OCI-LY3 (cell line): Measurements from ENCODE around the gene RFNG.

ENCODE experiments used
- H2AFZ ChIP-seq: fragments of 200-600, 300-600 bp; shearing (Covaris generic); 2 replicates; pipeline ENCODE4 v1.6.0; 2014; ENCODE audit warnings: antibody characterized with exemption, low read depth, low read length
- H3K27ac ChIP-seq: fragments of 200-600, 300-600 bp; sonication (generic); 2 replicates; pipeline ENCODE4 v1.5.1; 2014; ENCODE audit warnings: mild to moderate bottlenecking, low read length, moderate library complexity, mixed read lengths
- H3K27me3 ChIP-seq: fragments of 200-600, 300-600 bp; sonication (generic); 2 replicates; pipeline ENCODE4 v1.6.1; 2014; ENCODE audit warnings: low read depth, low read length, mixed read lengths
- H3K36me3 ChIP-seq: fragments of 200-600, 300-600 bp; sonication (generic); replicated peaks from 2 replicates; pipeline ENCODE3; 2014; ENCODE audit warnings: low read depth, low read length, mixed read lengths
- H3K4me1 ChIP-seq: fragments of 300-600, 200-600 bp; sonication (generic); 2 replicates; pipeline ENCODE4 v1.6.1; 2014; ENCODE audit warnings: low read length, mixed read lengths
- H3K4me2 ChIP-seq: fragments of 200-600, 300-600 bp; sonication (generic); 2 replicates; pipeline ENCODE4 v1.6.1; 2014; ENCODE audit warnings: low read length, mixed read lengths
- H3K4me3 ChIP-seq: fragments of 300-600, 200-600 bp; sonication (generic); 2 replicates; pipeline ENCODE4 v1.5.1; 2014; ENCODE audit warnings: antibody characterized with exemption, mild to moderate bottlenecking, low read length, moderate library complexity
- H3K79me2 ChIP-seq: fragments of 300-600, 200-600 bp; shearing (Covaris generic); 2 replicates; pipeline ENCODE4 v1.6.1; 2014; ENCODE audit warnings: mild to moderate bottlenecking, low read length, mixed read lengths
- H3K9ac ChIP-seq: fragments of 300-600, 200-600 bp; shearing (Covaris generic); 2 replicates; pipeline ENCODE4 v1.6.0; 2014; ENCODE audit warnings: mild to moderate bottlenecking, low read length, moderate library complexity
- H3K9me3 ChIP-seq: fragments of 200-600, 300-600 bp; shearing (Covaris generic); 2 replicates; pipeline ENCODE4 v1.6.1; 2014; ENCODE audit warnings: low read length, mixed read lengths; ENCODE audit not compliant: insufficient read depth
- H4K20me1 ChIP-seq: fragments of 200-600, 300-600 bp; sonication (generic); 2 replicates; pipeline ENCODE4 v1.6.1; 2016; ENCODE audit warnings: low read length, mixed read lengths; ENCODE audit not compliant: insufficient read depth
- CTCF ChIP-seq: fragments of 200-600, 300-600 bp; sonication (generic); IDR thresholded peaks from 2 replicates; pipeline ENCODE4 v1.5.1; 2014; ENCODE audit warnings: antibody characterized with exemption, low read length, low read depth
- EZH2phosphoT487 ChIP-seq: fragments of 200-600 bp; shearing (Covaris generic); IDR thresholded peaks from 2 replicates; pipeline ENCODE4 v1.6.1; 2018; ENCODE audit warnings: antibody characterized with exemption, mixed run types, low read depth

The RFNG gene

GRCh38 chr17:82082456-82082855 lies 30.8 kb upstream of the RFNG start:
- peaks cover 67% of the 10 kb centered on the region for H3K36me3 ChIP-seq
- peaks cover 20% of the 10 kb centered on the region for H4K20me1 ChIP-seq
- no peaks in the 10 kb centered on the region for H3K79me2 ChIP-seq
- no peak overlapping the region for H3K27ac ChIP-seq
- no peak overlapping the region for H3K9ac ChIP-seq
- no peak overlapping the region for H3K4me2 ChIP-seq
- no peaks in the 10 kb centered on the region for H3K9me3 ChIP-seq
- H2AFZ ChIP-seq, result no peak overlapping the region
- H3K4me1 ChIP-seq, result no peaks in the 10 kb centered on the region
- no peak for TF ChIP-seq EZH2phosphoT487
- TF ChIP-seq CTCF, result no peak
- H3K27me3 ChIP-seq, result no peaks in the 10 kb centered on the region
- H3K4me3 ChIP-seq, result no peak overlapping the region

GRCh38 chr17:82081966-82082365 lies 30.4 kb upstream of the RFNG start:
- peaks cover 20% of the 10 kb centered on the region for H4K20me1 ChIP-seq
- H3K9me3 ChIP-seq, result no peaks in the 10 kb centered on the region
- peaks cover 63% of the 10 kb centered on the region for H3K36me3 ChIP-seq
- no peak overlapping the region for H3K4me2 ChIP-seq
- TF ChIP-seq CTCF (no peak), EZH2phosphoT487 (no peak)
- no peaks in the 10 kb centered on the region for H3K4me1 ChIP-seq
- no peak overlapping the region for H3K27ac ChIP-seq
- H3K4me3 ChIP-seq, result no peak overlapping the region
- H3K27me3 ChIP-seq, result no peaks in the 10 kb centered on the region
- H2AFZ ChIP-seq, result no peak overlapping the region
- H3K79me2 ChIP-seq, result no peaks in the 10 kb centered on the region
- no peak overlapping the region for H3K9ac ChIP-seq

- Histone ChIP-seq H3K36me3 (peaks cover 63% of the 10 kb centered on the region), H3K9me3 (no peaks in the 10 kb centered on the region), H3K27ac (no peak overlapping the region), H3K4me1 (no peaks in the 10 kb centered on the region), H2AFZ (no peak overlapping the region), H3K79me2 (no peaks in the 10 kb centered on the region), H4K20me1 (peaks cover 21% of the 10 kb centered on the region), H3K9ac (no peak overlapping the region), H3K27me3 (no peaks in the 10 kb centered on the region), H3K4me2 (no peak overlapping the region), H3K4me3 (no peak overlapping the region)
- no peak for TF ChIP-seq EZH2phosphoT487
Measured at GRCh38 chr17:82081546-82081945, 29.9 kb upstream of the RFNG start.

- H3K4me3 ChIP-seq, result no peak overlapping the region
- H3K36me3 ChIP-seq, result peaks cover 57% of the 10 kb centered on the region
- H2AFZ ChIP-seq, result no peak overlapping the region
- H3K9me3 ChIP-seq, result no peaks in the 10 kb centered on the region
- no peak overlapping the region for H3K9ac ChIP-seq
- H3K27ac ChIP-seq, result no peak overlapping the region
- no peak for TF ChIP-seq EZH2phosphoT487
- TF ChIP-seq CTCF, result no peak
- no peaks in the 10 kb centered on the region for H3K79me2 ChIP-seq
- no peaks in the 10 kb centered on the region for H3K4me1 ChIP-seq
- peaks cover 17% of the 10 kb centered on the region for H4K20me1 ChIP-seq
- no peaks in the 10 kb centered on the region for H3K27me3 ChIP-seq
- H3K4me2 ChIP-seq, result no peak overlapping the region
Measured at GRCh38 chr17:82080789-82081464, 29.3 kb upstream of the RFNG start.
